Testis (tissue), 2 donors: ENCODE measurements around the gene ALK.

ENCODE experiments used
- POLR2A ChIP-seq: fragments of 450-650 bp; IDR thresholded peaks from one replicate; pipeline ENCODE4 v1.6.1; 2017; ENCODE audit warnings: antibody characterized with exemption, mild to moderate bottlenecking, moderate library complexity
- TF ChIP-seq, protein P1 (sequence below), 3 experiments: fragments of 450-650 bp in 2 of 3; fragments of 200-600 bp in 1 of 3; sonication (generic) in 1 of 3; IDR thresholded peaks; one replicate each; pipeline ENCODE4 v1.5.1; 2016 to 2019; ENCODE audit warnings: antibody characterized with exemption in 3 of 3, mild to moderate bottlenecking in 2 of 3, moderate library complexity in 1 of 3

DNA sequence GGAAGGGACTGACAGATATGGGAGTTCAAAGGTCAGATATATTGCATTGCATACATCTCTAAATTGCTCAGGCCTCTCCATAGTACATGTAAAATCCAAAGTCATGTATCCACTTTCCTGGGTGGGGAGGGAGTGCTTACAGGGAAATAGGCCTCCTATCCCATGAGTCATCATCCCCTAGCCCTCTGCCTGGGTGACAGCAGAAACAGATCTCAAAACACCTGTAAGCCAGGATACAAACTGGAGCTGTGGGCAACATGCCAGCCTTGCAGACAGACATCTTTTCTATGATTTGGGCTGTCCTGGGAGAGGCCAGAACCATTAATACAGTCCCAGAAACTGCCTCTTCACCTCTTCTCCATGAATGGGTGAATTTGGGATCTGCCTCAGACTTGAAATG is 4.8 kb downstream of the ALK start:
- TF ChIP-seq, protein P1, sequence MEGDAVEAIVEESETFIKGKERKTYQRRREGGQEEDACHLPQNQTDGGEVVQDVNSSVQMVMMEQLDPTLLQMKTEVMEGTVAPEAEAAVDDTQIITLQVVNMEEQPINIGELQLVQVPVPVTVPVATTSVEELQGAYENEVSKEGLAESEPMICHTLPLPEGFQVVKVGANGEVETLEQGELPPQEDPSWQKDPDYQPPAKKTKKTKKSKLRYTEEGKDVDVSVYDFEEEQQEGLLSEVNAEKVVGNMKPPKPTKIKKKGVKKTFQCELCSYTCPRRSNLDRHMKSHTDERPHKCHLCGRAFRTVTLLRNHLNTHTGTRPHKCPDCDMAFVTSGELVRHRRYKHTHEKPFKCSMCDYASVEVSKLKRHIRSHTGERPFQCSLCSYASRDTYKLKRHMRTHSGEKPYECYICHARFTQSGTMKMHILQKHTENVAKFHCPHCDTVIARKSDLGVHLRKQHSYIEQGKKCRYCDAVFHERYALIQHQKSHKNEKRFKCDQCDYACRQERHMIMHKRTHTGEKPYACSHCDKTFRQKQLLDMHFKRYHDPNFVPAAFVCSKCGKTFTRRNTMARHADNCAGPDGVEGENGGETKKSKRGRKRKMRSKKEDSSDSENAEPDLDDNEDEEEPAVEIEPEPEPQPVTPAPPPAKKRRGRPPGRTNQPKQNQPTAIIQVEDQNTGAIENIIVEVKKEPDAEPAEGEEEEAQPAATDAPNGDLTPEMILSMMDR (IDR thresholded peaks at IDR 0.05) = no peak
- no peak for TF ChIP-seq POLR2A
